Colonic mucosa (tissue), 4 donors: Measurements from ENCODE around the gene TOX4. TPM values are rescaled to one million over a fixed set of nuclear protein-coding genes. Genes with fewer than 3 reads are reported as not detected.
"Not testable (repeated sequence)": the region's sequence is repeated elsewhere in the genome, so short reads cannot be mapped to it uniquely, and the experiment has no call there.

ENCODE experiments used
- DNase-seq: peaks from one replicate; pipeline ENCODE4 v3.0.0-alpha.2; 2020
- H3K27ac ChIP-seq: fragments of 200-600 bp; one replicate; pipeline ENCODE4 v1.8.0; 2021
- H3K27me3 ChIP-seq: fragments of 200-600 bp; one replicate; pipeline ENCODE4 v1.8.0; 2021
- H3K36me3 ChIP-seq: fragments of 200-600 bp; one replicate; pipeline ENCODE4 v1.8.0; 2021
- H3K4me1 ChIP-seq: fragments of 200-600 bp; one replicate; pipeline ENCODE4 v1.8.0; 2021; ENCODE audit warnings: mild to moderate bottlenecking
- H3K4me3 ChIP-seq: fragments of 200-600 bp; one replicate; pipeline ENCODE4 v1.8.0; 2021
- H3K9ac ChIP-seq, 2 donors: one replicate each; pipeline ENCODE4 v1.7.0; 2013; ENCODE audit warnings: control low read depth in 2 of 2, low read depth in 2 of 2, low read length in 2 of 2
- H3K9me3 ChIP-seq: fragments of 200-600 bp; one replicate; pipeline ENCODE4 v1.8.0; 2021
- intact Hi-C: fragments of 100-400 bp; cut with DNase I; formaldehyde crosslinking; loops from one replicate; pipeline ENCODE4 v1.14.1; 2022
- total RNA-seq, 2 donors: library from RNA; stranded (reverse); fragmentation: NEBNext Ultra II Directional in 1 of 2; extraction: Animal tissue kit (Norgen Biotek cat#: 25700) in 1 of 2; gene quantifications; one replicate each; pipeline ENCODE4 v1.2.1, GENCODE V29; 2021
- TF ChIP-seq, protein P1 (sequence below): fragments of 200-600 bp; IDR thresholded peaks from one replicate; pipeline ENCODE4 v1.8.0; 2022; ENCODE audit warnings: antibody characterized with exemption, mild to moderate bottlenecking
- donor health status: healthy.
- donor health status: DM: no; HTN: no; CAD: no.
- donor health status: DM: no; HTN: no; CAD: no.

TOX4 gene
- total RNA-seq, 2 donors from 2014 or later, result 71.8 to 85.8 TPM

DNA sequence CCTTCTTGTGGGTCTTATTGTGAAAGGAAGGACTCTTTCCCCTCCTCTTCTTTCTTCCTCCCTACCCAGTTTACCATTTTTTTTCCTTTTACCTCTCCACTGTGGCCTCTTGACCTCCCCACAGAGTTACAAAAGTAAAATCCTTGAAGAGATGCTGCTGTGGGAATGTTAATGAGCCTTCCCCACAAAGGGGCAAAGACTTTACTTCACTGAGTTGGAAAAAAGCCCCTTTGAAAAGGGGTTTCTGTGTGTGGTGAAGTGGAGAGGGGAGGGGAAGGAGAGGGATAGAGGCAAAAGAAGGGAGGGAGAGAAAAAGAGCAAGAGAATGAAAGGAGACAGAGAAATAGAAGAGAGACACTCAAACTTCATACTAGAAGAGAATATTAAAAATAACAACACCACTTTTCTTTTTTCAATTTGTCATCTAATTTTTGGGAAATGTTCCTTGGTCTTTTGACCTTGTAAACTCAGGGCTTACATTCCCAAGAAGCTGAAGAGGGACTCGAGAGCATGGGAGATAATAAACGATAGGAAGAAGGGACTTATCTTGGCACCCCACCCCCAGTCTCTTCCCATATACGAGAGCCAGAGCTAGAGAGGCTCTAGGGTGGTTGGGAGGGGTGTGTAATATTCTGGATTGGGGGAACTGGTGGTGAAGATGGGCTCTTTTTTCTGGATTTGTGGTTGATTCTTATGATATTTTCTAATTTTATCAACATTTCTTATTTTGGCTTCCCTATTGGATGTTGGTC lies 62.4 kb downstream of the TOX4 start:
- intact Hi-C loops, result no loop called here
- H3K27me3 ChIP-seq, result no peaks in the 10 kb centered on the region
- no peak overlapping the region for H3K27ac ChIP-seq
- no peaks in the 10 kb centered on the region for H3K4me1 ChIP-seq
- H3K9ac ChIP-seq, result no peak overlapping the region
- H3K36me3 ChIP-seq, result no peaks in the 10 kb centered on the region
- H3K9me3 ChIP-seq, result no peaks in the 10 kb centered on the region
- no peak for DNase-seq
- TF ChIP-seq, protein P1, sequence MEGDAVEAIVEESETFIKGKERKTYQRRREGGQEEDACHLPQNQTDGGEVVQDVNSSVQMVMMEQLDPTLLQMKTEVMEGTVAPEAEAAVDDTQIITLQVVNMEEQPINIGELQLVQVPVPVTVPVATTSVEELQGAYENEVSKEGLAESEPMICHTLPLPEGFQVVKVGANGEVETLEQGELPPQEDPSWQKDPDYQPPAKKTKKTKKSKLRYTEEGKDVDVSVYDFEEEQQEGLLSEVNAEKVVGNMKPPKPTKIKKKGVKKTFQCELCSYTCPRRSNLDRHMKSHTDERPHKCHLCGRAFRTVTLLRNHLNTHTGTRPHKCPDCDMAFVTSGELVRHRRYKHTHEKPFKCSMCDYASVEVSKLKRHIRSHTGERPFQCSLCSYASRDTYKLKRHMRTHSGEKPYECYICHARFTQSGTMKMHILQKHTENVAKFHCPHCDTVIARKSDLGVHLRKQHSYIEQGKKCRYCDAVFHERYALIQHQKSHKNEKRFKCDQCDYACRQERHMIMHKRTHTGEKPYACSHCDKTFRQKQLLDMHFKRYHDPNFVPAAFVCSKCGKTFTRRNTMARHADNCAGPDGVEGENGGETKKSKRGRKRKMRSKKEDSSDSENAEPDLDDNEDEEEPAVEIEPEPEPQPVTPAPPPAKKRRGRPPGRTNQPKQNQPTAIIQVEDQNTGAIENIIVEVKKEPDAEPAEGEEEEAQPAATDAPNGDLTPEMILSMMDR, result no peak
- no peak overlapping the region for H3K4me3 ChIP-seq

DNA sequence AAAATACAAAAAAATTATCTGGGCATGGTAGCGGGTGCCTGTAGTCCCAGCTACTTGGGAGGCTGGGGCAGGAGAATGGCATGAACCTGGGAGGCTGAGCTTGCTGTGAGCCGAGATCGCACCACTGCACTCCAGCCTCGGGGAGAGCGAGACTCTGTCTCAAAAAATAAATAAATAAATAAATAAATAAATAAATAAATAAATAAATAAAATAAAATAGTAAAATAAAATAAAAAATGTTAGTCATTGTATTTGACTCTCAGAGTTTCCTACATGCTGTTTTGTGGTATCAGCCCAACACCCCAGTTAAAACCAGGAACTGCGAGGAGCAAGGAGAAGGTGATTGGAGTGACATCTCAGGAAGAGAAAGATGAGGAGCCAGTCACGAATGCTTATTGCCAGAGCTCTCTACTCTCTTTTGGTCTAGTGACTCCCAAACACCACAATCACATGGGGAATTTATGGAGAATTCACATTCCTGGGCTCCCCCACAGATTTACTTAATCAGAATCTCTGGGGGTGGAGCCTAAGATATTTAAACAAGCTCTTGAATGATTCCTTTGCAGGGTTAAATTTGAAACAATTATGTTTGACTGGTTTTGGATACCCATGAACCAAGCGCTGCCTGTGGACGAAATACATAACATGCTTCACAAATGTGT lies 64.5 kb downstream of the TOX4 start:
- no peaks in the 10 kb centered on the region for H3K9me3 ChIP-seq
- no peak overlapping the region for H3K9ac ChIP-seq
- TF ChIP-seq, protein P1, result no peak
- H3K4me3 ChIP-seq, result no peak overlapping the region
- no peaks in the 10 kb centered on the region for H3K36me3 ChIP-seq
- H3K27me3 ChIP-seq, result no peaks in the 10 kb centered on the region
- no peak for DNase-seq
- no peaks in the 10 kb centered on the region for H3K4me1 ChIP-seq
- intact Hi-C loops, result no loop called here
- H3K27ac ChIP-seq, result no peak overlapping the region

DNA sequence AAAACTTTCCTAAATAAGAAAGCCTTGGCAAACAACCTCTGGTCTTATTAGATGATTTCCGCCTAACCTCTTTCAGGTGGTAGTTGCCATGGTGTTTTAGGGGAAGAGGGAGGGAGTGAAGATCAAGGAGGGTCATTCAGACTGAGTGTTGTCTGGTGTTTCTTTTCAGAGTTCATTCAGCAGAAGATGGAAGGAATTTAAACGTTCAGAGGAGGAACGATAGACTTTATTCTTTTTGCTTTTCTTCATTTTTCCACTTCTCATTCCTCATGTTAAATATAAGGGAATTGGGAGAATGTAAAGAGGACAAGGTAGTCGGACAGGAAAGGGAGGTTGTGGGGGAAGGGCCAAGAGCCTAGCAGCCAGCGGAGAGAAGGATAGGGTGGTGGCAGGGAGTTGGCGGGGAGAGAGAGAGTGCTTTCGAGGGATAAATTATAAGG lies 66.5 kb downstream of the TOX4 start:
- Histone ChIP-seq H3K4me3 (no peak overlapping the region), H3K4me1 (no peaks in the 10 kb centered on the region), H3K27ac (no peak overlapping the region), H3K36me3 (no peaks in the 10 kb centered on the region), H3K9me3 (no peaks in the 10 kb centered on the region), H3K9ac (no peak overlapping the region), H3K27me3 (no peaks in the 10 kb centered on the region)
- intact Hi-C loops, result no loop called here
- DNase-seq, result no peak
- TF ChIP-seq, protein P1, result no peak

DNA sequence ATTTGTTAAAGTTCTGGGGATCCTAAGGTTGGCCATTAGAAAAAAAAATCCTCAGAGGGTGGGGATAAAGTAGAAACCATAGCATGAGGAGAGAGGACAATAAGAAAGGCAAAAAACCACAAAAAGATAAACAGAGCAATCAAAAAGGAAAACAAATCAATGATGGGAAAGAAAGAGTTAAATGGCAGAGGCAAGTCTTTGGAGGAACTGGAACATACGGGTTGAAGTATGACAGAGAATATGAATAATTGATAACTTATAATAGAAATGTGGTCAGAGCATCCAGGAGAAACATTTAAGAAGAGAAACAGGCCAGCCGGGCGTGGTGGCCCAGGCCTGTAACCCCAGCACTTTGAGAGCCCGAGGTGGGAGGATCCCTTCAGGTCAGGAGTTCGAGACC lies 67.0 kb downstream of the TOX4 start:
- no peak overlapping the region for H3K4me3 ChIP-seq
- no peaks in the 10 kb centered on the region for H3K27me3 ChIP-seq
- H3K9me3 ChIP-seq, result no peaks in the 10 kb centered on the region
- TF ChIP-seq, protein P1, result no peak
- no peak for DNase-seq
- no peaks in the 10 kb centered on the region for H3K4me1 ChIP-seq
- H3K36me3 ChIP-seq, result no peaks in the 10 kb centered on the region
- intact Hi-C loops, result no loop called here
- no peak overlapping the region for H3K9ac ChIP-seq
- no peak overlapping the region for H3K27ac ChIP-seq

DNA sequence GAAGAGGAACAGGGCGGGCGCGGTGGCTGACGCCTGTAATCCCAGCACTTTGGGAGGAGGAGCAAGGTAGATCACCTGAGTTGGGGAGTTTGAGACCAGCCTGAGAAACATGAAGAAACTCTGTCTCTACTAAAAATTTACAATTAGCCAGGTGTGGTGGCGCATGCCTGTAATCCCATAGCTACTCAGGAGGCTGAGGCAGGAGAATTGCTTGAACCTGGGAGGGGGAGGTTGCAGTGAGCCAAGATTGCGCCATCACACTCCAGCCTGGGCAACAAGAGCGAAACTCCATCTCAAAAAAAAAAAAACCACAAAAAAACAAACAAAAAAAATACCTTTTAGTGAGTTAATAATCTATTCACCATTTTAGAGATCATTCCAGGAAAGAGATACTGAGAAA lies 67.6 kb downstream of the TOX4 start:
- DNase-seq, intact Hi-C loops, H3K9ac ChIP-seq, H3K4me3 ChIP-seq, H3K36me3 ChIP-seq, H3K27ac ChIP-seq, H3K27me3 ChIP-seq, H3K9me3 ChIP-seq, H3K4me1 ChIP-seq: not testable (repeated sequence)

Other genes starting within 250 kb of the TOX4 start
- gene HNRNPC, start 207.8 kb upstream of the TOX4 start, total RNA-seq, result 100 to 1,000 TPM; 363 to 653 TPM
- gene RPGRIP1, start 197.1 kb upstream of the TOX4 start, total RNA-seq, result under 1 TPM in 1 of 2 donors, not detected in 1; 0.40 TPM
- 10 to 100 TPM; 43.9 to 71.8 TPM for gene SUPT16H, start 93.2 kb upstream of the TOX4 start, total RNA-seq
- 10 to 100 TPM; 56.2 to 60.1 TPM for gene CHD8, start 21.1 kb upstream of the TOX4 start, total RNA-seq
- 10 to 100 TPM; 12.9 to 15.4 TPM for gene RAB2B, start 236 bp upstream of the TOX4 start, total RNA-seq
- 10 to 100 TPM; 26.5 to 50.1 TPM for gene METTL3, start 34.1 kb downstream of the TOX4 start, total RNA-seq
- 1 to 10 TPM; 1.7 to 2.4 TPM for gene SALL2, start 49.2 kb downstream of the TOX4 start, total RNA-seq
- gene OR10G3, start 102.9 kb downstream of the TOX4 start, total RNA-seq, result not detected
- not detected for gene OR10G2, start 157.7 kb downstream of the TOX4 start, total RNA-seq
- gene OR4E2, start 176.6 kb downstream of the TOX4 start, total RNA-seq, result not detected
- gene OR4E1, start 196.6 kb downstream of the TOX4 start, total RNA-seq, result under 1 TPM in 1 of 2 donors, not detected in 1; 0.05 TPM